ENCODE results near the gene BCL2L11.

BCL2L11 gene

DNA sequence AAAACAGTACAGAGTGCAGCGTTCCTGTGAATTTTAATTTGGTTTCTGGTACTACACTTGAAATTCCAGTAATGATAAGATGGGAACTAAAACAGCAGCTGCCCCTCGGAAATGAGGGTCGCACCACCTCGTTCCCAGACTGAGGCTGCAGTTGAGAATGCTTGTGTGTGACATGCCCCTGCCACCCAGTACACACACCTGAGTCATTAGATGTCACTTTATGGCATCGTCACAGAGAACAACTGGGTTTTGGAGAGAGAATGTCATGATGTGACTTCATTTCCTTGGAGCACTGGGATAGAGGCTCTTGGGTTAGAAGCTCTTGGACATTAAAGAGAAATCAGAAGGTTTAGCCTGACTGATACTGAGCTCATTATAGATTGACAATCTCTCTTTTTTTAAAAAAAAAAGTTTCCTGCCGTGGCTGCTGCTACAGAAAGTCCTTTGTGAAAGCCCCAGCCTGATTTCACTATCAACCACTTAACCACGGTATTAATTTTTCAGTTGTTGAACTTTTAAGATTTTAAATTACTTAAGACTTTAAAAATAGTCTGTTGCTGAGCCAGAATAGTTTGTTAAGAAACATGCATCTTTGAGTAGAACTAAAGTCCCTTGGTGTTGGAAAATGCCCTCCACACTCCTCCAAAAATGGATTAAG is 24.5 kb downstream of the BCL2L11 start:
- no peak for DNase-seq

DNA sequence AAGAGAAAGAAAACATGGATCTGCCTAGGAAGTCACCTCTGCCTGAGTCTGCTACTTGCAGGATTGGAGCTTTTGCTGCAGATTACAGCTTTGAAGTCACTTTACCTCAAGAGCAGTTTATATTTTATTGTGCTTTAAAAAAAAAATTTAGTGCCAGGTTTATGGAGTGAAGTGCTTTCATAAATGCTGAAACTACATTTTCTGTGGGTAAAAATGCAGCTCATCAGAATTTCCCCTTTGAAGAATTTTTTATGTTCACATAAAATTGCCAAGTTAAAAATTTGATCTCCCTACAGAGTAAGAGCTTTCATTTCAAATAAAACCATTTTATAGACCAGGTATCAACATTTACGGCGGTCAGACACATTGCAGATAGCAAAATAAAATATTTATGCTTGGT is 25.2 kb downstream of the BCL2L11 start:
- no peak for DNase-seq

DNA sequence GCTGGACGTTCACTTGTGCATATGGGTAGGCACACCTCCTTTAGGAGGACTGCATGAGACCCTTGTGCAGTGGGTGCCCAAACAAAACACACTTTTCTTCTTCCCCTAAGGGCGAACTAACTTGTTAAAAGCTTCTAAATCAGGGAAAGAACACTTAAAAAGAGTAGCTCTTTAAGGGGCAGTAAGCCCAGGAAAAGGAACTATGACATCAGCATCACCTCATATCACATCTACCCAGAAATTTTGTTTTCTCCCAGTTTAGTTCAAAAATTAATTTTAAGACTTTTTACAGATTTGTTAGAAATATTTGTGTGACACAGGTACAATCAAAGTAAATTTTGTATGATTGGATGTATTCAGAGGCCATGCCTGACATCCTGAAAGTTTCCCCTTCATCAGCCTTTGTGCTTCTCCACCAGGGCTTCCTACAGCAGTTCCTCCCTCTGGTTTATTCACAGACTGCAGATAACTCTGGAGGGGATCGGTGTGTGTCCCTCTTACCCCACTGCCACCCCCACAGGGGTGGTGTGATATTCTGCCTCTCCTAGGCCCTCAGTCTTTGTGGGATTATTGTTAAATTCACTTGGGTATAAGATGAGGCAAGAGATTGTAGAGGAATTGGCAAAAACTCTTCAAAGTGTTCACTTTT is 27.6 kb downstream of the BCL2L11 start:
- DNase-seq, result no peak

DNA sequence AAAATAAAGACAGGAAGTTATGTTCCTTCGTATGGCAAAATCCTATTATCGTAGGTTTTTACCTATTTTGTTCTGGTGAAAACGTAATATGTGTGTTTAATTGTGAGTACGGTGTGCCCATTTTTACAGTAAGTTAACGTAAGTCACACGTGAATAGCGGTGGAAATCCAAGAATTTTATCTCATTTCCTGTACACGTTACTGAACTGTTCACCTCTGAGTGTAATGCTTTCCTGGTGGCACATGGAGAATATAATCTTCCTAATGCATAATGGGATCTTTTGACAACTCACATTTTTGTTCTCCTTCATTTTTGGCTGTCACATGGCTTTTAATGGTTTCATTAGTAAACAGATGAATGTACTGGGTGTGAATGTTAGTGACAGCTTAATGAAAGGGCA is 28.2 kb downstream of the BCL2L11 start:
- DNase-seq, result no peak

- no peak for DNase-seq
Observed at GRCh38 chr2:111149882-111150455, 29.3 kb downstream of the BCL2L11 start.

DNA sequence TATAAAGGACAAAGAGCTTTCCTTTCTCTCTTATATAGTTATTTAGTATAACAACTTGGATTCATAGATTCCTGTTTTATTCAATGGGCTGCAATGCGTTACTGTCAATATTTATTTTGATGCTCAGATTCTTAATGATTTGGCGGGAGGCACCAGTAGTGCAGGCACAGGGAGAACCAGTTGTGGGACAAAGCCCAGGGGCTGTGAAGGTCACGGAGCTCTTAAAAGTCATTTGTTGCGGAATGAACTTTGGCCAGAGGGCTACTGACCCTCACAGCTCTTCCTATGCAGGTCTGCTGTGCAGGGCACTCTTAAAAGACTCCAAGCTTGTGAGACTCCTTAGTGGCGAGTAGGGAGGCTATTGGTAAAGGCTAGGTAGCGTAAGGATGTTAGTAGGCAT is 34.0 kb downstream of the BCL2L11 start:
- no peak for DNase-seq

DNA sequence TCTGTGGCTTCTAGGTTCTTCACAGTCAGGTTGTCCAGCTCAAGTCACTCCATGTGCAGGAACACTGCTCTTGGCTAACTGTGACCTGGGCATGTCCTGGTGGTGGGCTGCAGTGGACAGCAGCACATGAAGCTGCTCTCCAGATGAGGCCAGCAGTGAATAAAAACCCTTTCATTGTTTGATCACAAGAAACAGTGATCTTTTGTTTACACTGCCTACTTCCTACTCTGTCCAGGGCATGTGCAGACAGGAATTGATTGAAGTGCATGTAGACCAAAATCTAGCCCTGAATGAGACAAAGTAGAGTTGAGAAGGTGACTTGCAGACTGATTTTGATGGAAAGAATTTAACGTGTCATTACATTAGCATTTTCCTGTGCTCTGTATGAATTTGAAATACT is 34.9 kb downstream of the BCL2L11 start:
- DNase-seq, result peak; percentile 48

DNA sequence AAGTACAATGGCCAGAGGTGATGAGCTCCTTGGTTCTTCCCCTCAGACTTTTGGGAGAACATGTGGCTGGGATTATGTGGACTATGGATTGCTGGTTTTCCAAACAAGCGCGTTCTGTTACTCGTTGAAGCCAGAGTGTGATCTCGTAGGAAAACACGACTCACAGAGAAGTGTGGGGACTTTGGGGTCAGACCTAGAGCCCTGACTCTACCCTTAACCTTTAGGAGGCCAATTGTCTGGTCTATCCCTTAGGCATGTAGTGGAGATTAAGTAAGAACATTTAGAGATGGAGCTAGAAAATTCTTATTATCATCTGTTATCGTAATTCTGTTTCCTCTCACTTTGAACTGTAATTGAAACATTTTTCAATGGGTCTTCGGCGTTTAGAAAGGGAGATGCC is 35.8 kb downstream of the BCL2L11 start:
- no peak for DNase-seq

- DNase-seq, result peak; percentile 67
Observed at GRCh38 chr2:111157071-111157661, 36.5 kb downstream of the BCL2L11 start.

GRCh38 chr2:111157798-111158197 is 37.1 kb downstream of the BCL2L11 start:
- peak; percentile 17 for DNase-seq

DNA sequence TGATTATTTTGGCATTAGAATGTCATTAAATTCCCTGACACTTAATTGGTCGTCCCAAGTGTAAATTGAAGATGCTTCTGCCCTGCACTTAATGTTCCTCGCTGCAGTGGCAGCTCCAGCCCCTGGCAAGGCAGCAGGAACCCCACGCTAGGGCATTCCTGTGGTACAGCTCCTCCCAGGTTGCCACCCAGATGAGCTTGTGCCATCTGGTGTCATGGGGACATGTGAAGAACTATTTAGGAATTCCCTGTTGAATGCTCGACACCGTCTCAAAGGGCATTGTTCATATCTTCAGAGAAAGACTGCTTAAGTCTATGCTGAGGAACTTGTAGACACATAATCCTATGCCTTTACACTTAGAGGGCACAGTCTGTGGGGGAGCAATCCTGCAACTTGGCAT is 38.9 kb downstream of the BCL2L11 start:
- DNase-seq, result no peak

- no peak for DNase-seq
Observed at GRCh38 chr2:111160758-111161157, 40.0 kb downstream of the BCL2L11 start.

GRCh38 chr2:111161971-111162370 is 41.3 kb downstream of the BCL2L11 start:
- DNase-seq, result peak; percentile 14

DNA sequence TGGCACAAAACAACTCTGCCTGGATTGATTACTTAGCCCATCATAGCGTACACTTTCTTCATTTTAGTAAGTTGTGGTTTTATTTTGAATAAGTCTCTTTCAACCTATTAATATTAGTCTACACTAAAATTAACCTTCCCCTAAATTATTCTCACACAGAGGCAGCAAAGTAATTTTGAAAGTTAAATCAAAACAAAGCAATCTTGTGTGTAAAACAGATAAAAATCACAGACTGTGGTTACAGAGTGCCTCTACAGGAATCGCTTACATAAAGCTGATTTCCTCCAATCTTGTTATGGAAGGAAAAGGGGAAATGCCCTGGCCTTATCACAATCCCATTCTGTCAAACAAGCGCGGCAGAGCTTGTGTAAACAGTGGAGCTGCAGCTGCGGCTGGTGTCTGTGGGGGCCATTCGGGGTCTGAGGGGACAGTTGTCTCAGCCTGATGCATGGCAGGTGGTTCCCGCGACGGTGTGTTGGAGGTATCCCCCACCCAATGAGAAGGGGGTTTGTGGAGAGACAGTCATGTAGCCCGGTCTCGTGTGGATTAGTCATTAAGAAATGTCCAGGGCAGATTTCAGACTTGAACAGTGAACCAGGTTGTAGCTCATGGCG is 42.1 kb downstream of the BCL2L11 start:
- DNase-seq, result no peak

DNA sequence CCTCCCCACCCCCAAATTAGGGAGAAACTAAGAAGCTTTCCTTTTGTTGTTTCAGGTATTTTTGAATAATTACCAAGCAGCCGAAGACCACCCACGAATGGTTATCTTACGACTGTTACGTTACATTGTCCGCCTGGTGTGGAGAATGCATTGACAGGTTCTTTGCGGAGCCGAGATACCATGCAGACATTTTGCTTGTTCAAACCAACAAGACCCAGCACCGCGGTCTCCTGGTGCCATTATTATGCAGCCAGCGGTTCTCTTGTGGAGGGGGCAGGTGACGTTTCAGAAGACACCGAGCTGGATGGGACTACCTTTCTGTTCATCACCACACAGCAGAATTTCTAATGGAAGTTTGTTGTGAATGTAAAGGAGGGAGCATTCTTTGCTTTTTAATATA is 43.4 kb downstream of the BCL2L11 start:
- DNase-seq, result no peak

GRCh38 chr2:111165084-111165483 is 44.4 kb downstream of the BCL2L11 start:
- no peak for DNase-seq

- DNase-seq, result no peak
Observed at GRCh38 chr2:111166115-111166514, 45.4 kb downstream of the BCL2L11 start.

DNA sequence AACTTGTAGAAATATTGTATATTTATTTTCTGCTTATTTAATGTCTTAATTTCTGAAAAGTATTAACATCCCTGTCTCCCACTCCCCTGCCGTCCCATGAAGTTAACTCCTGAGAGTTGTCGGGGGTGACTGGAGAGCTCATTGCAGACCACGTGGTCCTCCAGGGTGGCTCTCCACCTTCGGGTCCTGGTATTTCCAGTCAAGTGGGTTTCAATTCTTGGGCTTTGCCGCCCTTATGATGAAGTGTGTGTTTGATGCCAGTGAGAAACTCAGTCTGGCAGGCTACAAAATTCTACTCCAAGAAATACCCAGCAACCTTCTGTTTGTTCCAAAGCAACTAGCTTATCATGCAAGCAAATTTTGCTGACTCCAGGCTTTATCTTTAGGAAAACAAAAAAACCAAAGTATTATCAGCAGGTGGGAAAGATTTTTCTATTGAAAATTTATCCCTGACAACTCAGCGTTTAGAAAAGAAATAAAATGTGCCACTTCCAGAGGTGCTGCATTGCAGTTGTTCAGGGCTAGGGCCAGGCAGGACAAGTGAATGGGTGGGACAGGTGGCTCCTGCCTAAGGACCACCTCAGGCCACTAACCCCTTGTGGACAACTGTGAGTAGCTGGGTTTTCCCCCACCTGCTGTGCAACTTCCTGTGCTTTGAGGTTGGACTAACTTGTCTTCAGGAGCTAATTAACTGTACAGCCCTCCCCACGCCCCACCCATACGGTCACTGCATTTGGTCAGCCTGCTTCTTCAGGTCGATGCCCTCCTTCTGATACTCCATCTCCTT is 46.6 kb downstream of the BCL2L11 start:
- DNase-seq, result no peak

DNA sequence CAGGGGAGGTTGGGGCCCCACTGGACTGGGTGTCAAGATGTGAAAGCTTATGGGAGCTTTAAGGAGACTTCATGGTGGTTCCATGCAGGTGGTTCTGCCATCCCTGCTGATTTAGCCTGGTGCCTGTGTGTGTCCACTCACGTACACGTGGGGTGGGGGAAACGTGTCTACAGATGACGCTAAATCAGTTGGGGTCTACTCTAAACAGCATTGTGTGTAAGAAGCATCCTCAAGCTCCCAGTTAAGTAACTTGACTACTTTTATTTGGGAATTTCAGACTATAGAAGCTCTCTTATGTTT is 47.1 kb downstream of the BCL2L11 start:
- DNase-seq, result no peak

- no peak for DNase-seq
Observed at GRCh38 chr2:111168528-111169239, 48.0 kb downstream of the BCL2L11 start.

DNA sequence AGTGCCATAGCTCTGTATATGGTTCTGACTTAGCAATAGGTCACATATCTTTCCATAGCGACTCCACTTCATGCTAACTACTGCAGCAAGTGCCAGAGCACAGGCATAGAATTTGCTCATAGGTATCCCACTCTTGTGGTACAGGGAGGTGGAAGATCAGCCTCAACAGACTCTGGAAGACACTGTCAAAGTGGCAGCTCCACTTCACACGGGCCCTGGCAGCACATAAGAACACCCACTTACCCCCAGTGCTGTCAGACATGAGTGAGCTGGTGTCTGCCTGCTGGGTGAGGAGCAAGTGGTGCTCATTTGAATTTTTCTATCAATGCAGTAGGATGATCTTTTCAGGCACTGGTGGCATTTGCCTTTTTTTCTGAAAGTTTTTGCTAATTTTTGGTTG is 48.6 kb downstream of the BCL2L11 start:
- no peak for DNase-seq

GRCh38 chr2:111169924-111170323 is 49.2 kb downstream of the BCL2L11 start:
- DNase-seq, result no peak
